ENCODE data around the gene EIPR1.

DNA sequence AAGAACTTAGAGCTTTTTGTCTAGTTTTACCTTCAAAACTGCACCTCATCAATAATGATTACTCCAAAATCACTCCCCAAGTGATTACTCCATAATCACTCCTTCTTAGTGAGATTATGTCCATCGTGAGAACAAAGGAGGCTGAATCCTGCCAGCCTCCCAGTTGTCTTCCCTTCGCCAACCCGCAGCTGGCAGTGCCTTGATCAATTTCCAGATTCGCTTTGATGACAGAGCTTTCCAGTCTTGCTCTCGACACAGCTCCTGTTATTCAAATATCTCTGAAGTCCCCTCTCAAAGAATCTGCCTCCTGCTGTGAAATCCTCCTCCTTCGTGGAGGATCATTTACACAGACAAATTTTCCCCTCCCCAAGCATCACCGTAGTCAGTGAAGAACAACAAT lies 237.7 kb downstream of the EIPR1 start:
- TF ChIP-seq, protein P1, sequence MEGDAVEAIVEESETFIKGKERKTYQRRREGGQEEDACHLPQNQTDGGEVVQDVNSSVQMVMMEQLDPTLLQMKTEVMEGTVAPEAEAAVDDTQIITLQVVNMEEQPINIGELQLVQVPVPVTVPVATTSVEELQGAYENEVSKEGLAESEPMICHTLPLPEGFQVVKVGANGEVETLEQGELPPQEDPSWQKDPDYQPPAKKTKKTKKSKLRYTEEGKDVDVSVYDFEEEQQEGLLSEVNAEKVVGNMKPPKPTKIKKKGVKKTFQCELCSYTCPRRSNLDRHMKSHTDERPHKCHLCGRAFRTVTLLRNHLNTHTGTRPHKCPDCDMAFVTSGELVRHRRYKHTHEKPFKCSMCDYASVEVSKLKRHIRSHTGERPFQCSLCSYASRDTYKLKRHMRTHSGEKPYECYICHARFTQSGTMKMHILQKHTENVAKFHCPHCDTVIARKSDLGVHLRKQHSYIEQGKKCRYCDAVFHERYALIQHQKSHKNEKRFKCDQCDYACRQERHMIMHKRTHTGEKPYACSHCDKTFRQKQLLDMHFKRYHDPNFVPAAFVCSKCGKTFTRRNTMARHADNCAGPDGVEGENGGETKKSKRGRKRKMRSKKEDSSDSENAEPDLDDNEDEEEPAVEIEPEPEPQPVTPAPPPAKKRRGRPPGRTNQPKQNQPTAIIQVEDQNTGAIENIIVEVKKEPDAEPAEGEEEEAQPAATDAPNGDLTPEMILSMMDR (conservative IDR thresholded peaks at IDR 0.05 in 1 of 2, IDR thresholded peaks at IDR 0.05 in 1 of 2; ENCODE audit: extremely low read depth in 1 of 2, insufficient read depth in 1 of 2, low read depth in 1 of 2, low read length in 2 of 2) = no peak
- TF ChIP-seq EZH2 (IDR thresholded peaks at IDR 0.05; ENCODE audit: borderline replicate concordance, low read length) = no peak

All from mammary epithelial cell (primary cell).